Naive thymus-derived CD4-positive, alpha-beta T cell (primary cell): ENCODE results near the gene GNAS. TPM values are rescaled to one million over a fixed set of nuclear protein-coding genes. Genes with fewer than 3 reads are reported as not detected.
A peak's percentile ranks its signal among the peaks of the same experiment; 100 is the strongest.

Experiments used
- ATAC-seq: fragments of 150-1000 bp; cut with Tn5 transposase; 2 replicates; pipeline ENCODE4 v1.10.0; 2021; ENCODE audit warnings: mild to moderate bottlenecking, moderate library complexity
- CTCF ChIA-PET: fragments of 350-600 bp; sonication (Branson Sonifier 250); formaldehyde crosslinking; loops from one replicate; lab custom pipeline; 2021; ENCODE audit warnings: antibody characterized with exemption; lab: Charles Lee
- POLR2A ChIA-PET: fragments of 350-600 bp; sonication (Branson Sonifier 250); formaldehyde crosslinking; loops from one replicate; lab custom pipeline; 2021; ENCODE audit warnings: antibody characterized with exemption, inconsistent platforms; lab: Charles Lee
- DNase-seq, 9 donors: peaks; one replicate each; pipeline versions ENCODE4 v3.0.0 to v3.0.0-alpha.2; 2020 to 2022; ENCODE audit warnings: mixed read lengths in 1 of 9
- H3K27ac ChIP-seq: one replicate; pipeline ENCODE4 v1.7.0; 2013; ENCODE audit warnings: mild to moderate bottlenecking, low read depth, low read length, moderate library complexity
- H3K27me3 ChIP-seq, 2 donors: one replicate each; pipeline ENCODE4 v1.7.0; 2013; ENCODE audit warnings: low read length in 2 of 2, mild to moderate bottlenecking in 2 of 2, moderate library complexity in 2 of 2; ENCODE audit not compliant: control insufficient read depth in 2 of 2, insufficient read depth in 2 of 2
- H3K36me3 ChIP-seq, 3 experiments: 1 replicate in 2 of 3; 2 replicates in 1 of 3; pipeline ENCODE4 v1.7.0; 2013; ENCODE audit warnings: low read length in 3 of 3, mild to moderate bottlenecking in 3 of 3, moderate library complexity in 1 of 3; ENCODE audit not compliant: insufficient read depth in 3 of 3, control insufficient read depth in 2 of 3
- H3K4me1 ChIP-seq, 2 donors: one replicate each; pipeline ENCODE4 v1.7.0; 2013; ENCODE audit warnings: low read length in 2 of 2, mild to moderate bottlenecking in 2 of 2, moderate library complexity in 1 of 2; ENCODE audit not compliant: control insufficient read depth in 2 of 2, insufficient read depth in 2 of 2
- H3K4me3 ChIP-seq: 2 replicates; pipeline ENCODE4 v1.7.0; 2013; ENCODE audit warnings: mild to moderate bottlenecking, low read length
- H3K9me3 ChIP-seq, 3 experiments: 1 replicate in 2 of 3; 2 replicates in 1 of 3; pipeline ENCODE4 v1.7.0; 2013; ENCODE audit warnings: low read length in 3 of 3; ENCODE audit not compliant: control insufficient read depth in 2 of 3
- H3K27ac Mint-ChIP-seq, 9 donors: one replicate each; pipeline ENCODE4 v1.8.0; 2020 to 2022; ENCODE audit warnings: mixed read lengths in 9 of 9, mild to moderate bottlenecking in 8 of 9, moderate library complexity in 5 of 9, inconsistent platforms in 2 of 9
- H3K27me3 Mint-ChIP-seq, 5 donors: one replicate each; pipeline ENCODE4 v1.8.0; 2021 to 2022; ENCODE audit warnings: mixed read lengths in 5 of 5, mild to moderate bottlenecking in 1 of 5
- H3K36me3 Mint-ChIP-seq, 5 donors: one replicate each; pipeline ENCODE4 v1.8.0; 2020 to 2022; ENCODE audit warnings: mixed read lengths in 5 of 5, mild to moderate bottlenecking in 3 of 5, inconsistent platforms in 1 of 5
- H3K4me1 Mint-ChIP-seq, 7 donors: one replicate each; pipeline ENCODE4 v1.8.0; 2020 to 2022; ENCODE audit warnings: mixed read lengths in 7 of 7, mild to moderate bottlenecking in 3 of 7, inconsistent platforms in 1 of 7
- H3K4me3 Mint-ChIP-seq, 10 donors: one replicate each; pipeline ENCODE4 v1.8.0; 2020 to 2022; ENCODE audit warnings: mild to moderate bottlenecking in 10 of 10, mixed read lengths in 10 of 10, moderate library complexity in 6 of 10, inconsistent platforms in 2 of 10
- H3K9me3 Mint-ChIP-seq, 11 donors: one replicate each; pipeline ENCODE4 v1.8.0; 2020 to 2022; ENCODE audit warnings: mixed read lengths in 11 of 11, mild to moderate bottlenecking in 4 of 11, inconsistent platforms in 1 of 11, moderate library complexity in 1 of 11
- intact Hi-C, 2 donors: fragments of 100-400 bp; cut with micrococcal nuclease; formaldehyde crosslinking; loops; one replicate each; pipeline ENCODE4 v1.15.1; 2023
- polyA plus RNA-seq, 2 donors: library from polyadenylated mRNA; unstranded; fragments of 300-500 nt; fragmentation: Illumina TruSeq; gene quantifications; one replicate each; pipeline ENCODE4 v1.2.3, GENCODE V29; 2021
- total RNA-seq, 6 experiments: library from RNA in 5 of 6; stranded (reverse) in 5 of 6; gene quantifications; 1 replicate in 5 of 6; 2 replicates in 1 of 6; pipeline ENCODE4 v1.2.3 and lab custom pipeline; 2021 to 2026

GNAS gene
- total RNA-seq (100 to 1,000 TPM; 694 to 907 (median 775) TPM), polyA plus RNA-seq (100 to 1,000 TPM; 147 to 221 TPM), total RNA-seq (lab: John Stamatoyannopoulos, UW) (854 reads per million, percentile 99 among the genes with 10 or more reads in this experiment)

- H3K27me3 ChIP-seq = peaks cover 0 to 10% of the 10 kb centered on the region in 2 donors
- H3K27me3 Mint-ChIP-seq = peaks cover 31 to 73% (median 44%) of the 10 kb centered on the region in 5 donors
- ATAC-seq = peak; percentile 56
- ChIA-PET CTCF (interaction anchor here (0.7 to 2.3 kb wide), 2 partner anchors 202 to 206 kb away, joined by 3 to 11 read pairs; partner anchors contain the start of gene STX16), POLR2A (interaction anchor here (2.1 kb wide), 1 partner anchor 37 kb away, joined by 6 read pairs; no protein-coding TSS in a partner anchor)
- H3K36me3 Mint-ChIP-seq = peaks cover 0 to 4% (median 0%) of the 10 kb centered on the region in 5 donors
- intact Hi-C loops = loop anchor here (1.0 to 5.0 kb wide), 5 partner anchors 38 to 616 kb away; partner anchors contain the start of genes RAB22A (in 1 of the 2) and STX16 (in 1 of the 2)
- peaks cover 0 to 1% (median 0%) of the 10 kb centered on the region in 11 donors for H3K9me3 Mint-ChIP-seq
- peak within 1 kb of the TSS; percentile 61 for H3K4me3 ChIP-seq
- no peak within 1 kb of the TSS for H3K27ac ChIP-seq
- peak in 7 of 9 donors; percentile 36 to 62 (median 43) for DNase-seq
- H3K36me3 ChIP-seq = no peaks in the 10 kb centered on the region
- H3K4me3 Mint-ChIP-seq = peak within 1 kb of the TSS; percentile 83 to 95 (median 92)
- peak within 1 kb of the TSS in 2 of 9 donors; percentile 43 to 63 for H3K27ac Mint-ChIP-seq
- peaks cover 11 to 34% (median 27%) of the 10 kb centered on the region in 7 donors for H3K4me1 Mint-ChIP-seq
- no peaks in the 10 kb centered on the region for H3K9me3 ChIP-seq
- H3K4me1 ChIP-seq = no peaks in the 10 kb centered on the region
Measured at GRCh38 chr20:58852543-58853271, at the start of gene GNAS. TSS of gene GNAS (plus strand) at chr20:58852716.

DNA sequence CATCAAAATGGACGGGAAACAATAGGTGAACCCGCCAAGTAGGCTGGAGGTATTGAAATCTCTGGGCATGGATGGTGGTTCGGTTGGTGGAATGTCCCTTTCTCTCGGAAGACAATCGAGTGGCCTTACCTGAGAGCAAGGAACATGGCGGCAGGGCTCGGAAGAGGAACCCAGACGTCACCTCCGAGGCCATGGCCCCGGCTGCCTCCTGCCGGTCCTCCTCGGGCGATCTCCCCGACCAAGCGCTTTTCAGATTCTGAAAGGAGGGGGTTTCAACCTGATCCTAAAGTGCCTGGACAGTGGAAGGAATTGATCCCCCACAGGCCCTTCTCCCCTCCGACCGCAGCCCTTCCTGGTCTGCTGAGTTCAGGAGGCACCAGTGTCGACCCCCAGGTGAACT lies 49.0 kb upstream of the GNAS start:
- Mint-ChIP-seq H3K36me3 (no peaks in the 10 kb centered on the region), H3K4me1 (no peaks in the 10 kb centered on the region), H3K9me3 (peaks cover 0 to 2% (median 0%) of the 10 kb centered on the region in 11 donors), H3K27me3 (peaks cover 4 to 27% (median 19%) of the 10 kb centered on the region in 5 donors), H3K4me3 (no peak overlapping the region), H3K27ac (no peak overlapping the region)
- Histone ChIP-seq H3K27me3 (no peaks in the 10 kb centered on the region), H3K9me3 (no peaks in the 10 kb centered on the region), H3K4me3 (no peak overlapping the region), H3K36me3 (no peaks in the 10 kb centered on the region), H3K27ac (no peak overlapping the region), H3K4me1 (no peaks in the 10 kb centered on the region)
- ChIA-PET POLR2A (no interaction called here), CTCF (no interaction called here)
- intact Hi-C loops = no loop called here
- DNase-seq (no peak), ATAC-seq (no peak)

GRCh38 chr20:58807801-58808200 lies 44.7 kb upstream of the GNAS start:
- H3K36me3 ChIP-seq = no peaks in the 10 kb centered on the region
- intact Hi-C loops = no loop called here
- H3K27ac ChIP-seq = no peak overlapping the region
- ATAC-seq (no peak), DNase-seq (no peak)
- no peaks in the 10 kb centered on the region for H3K4me1 ChIP-seq
- Mint-ChIP-seq H3K27me3 (peaks cover 4 to 34% (median 17%) of the 10 kb centered on the region in 5 donors), H3K27ac (no peak overlapping the region), H3K9me3 (peaks cover 0 to 2% (median 0%) of the 10 kb centered on the region in 11 donors), H3K4me3 (no peak overlapping the region), H3K36me3 (no peaks in the 10 kb centered on the region), H3K4me1 (no peaks in the 10 kb centered on the region)
- POLR2A ChIA-PET = no interaction called here
- H3K27me3 ChIP-seq = no peaks in the 10 kb centered on the region
- CTCF ChIA-PET = no interaction called here
- no peak overlapping the region for H3K4me3 ChIP-seq
- H3K9me3 ChIP-seq = no peaks in the 10 kb centered on the region

GRCh38 chr20:58808271-58809046 lies 44.1 kb upstream of the GNAS start:
- Histone ChIP-seq H3K4me3 (no peak overlapping the region), H3K27ac (no peak overlapping the region), H3K9me3 (no peaks in the 10 kb centered on the region), H3K4me1 (no peaks in the 10 kb centered on the region), H3K36me3 (no peaks in the 10 kb centered on the region), H3K27me3 (no peaks in the 10 kb centered on the region)
- intact Hi-C loops = no loop called here
- Mint-ChIP-seq H3K4me3 (no peak overlapping the region), H3K36me3 (no peaks in the 10 kb centered on the region), H3K4me1 (no peaks in the 10 kb centered on the region), H3K9me3 (peaks cover 0 to 2% (median 0%) of the 10 kb centered on the region in 11 donors), H3K27me3 (peaks cover 4 to 35% (median 19%) of the 10 kb centered on the region in 5 donors), H3K27ac (no peak overlapping the region)
- ChIA-PET POLR2A (no interaction called here), CTCF (no interaction called here)
- no peak for ATAC-seq
- DNase-seq = no peak

DNA sequence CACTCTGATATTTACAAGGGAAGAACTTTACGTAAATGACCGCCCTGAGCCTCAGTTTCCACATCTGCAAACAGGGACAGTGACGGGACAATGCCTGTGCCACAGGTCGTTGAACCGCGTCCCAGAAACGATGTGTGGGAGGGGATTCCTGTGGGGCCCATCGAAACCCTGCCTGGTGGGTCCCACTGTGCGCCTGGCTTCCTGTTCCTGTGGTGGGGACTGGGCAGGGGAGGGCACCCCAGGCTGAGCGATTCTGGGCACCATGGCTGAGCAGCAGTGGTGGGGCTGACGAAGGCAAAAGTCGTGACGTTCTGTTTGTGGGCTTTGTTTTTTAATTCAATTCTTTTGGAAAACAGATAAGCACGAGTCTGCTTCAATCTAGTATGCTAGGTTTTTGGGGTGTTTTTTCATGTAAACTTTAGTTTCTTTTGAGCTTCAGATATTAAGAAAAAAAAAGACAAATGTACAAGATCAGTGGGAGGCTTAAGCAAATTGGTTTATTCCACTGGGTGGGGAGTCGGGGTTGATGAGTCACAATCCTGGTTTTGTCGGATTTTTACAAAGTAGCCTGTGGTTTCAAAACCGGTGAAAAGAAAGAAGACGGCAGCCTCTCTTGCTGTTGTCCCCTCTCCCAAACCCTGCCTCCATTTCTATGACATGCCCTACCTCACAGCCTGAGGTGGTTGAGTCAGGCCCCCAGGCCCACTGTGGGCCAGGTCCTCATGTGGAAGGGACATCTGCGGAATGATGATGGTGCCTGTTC lies 42.2 kb upstream of the GNAS start:
- ChIA-PET POLR2A (no interaction called here), CTCF (no interaction called here)
- H3K4me1 ChIP-seq = no peaks in the 10 kb centered on the region
- Mint-ChIP-seq H3K27me3 (peaks cover 0 to 34% (median 15%) of the 10 kb centered on the region in 5 donors), H3K36me3 (no peaks in the 10 kb centered on the region), H3K4me3 (no peak overlapping the region), H3K9me3 (peaks cover 0 to 2% (median 0%) of the 10 kb centered on the region in 11 donors), H3K27ac (no peak overlapping the region), H3K4me1 (no peaks in the 10 kb centered on the region)
- DNase-seq (no peak), ATAC-seq (no peak)
- no peak overlapping the region for H3K4me3 ChIP-seq
- no peaks in the 10 kb centered on the region for H3K27me3 ChIP-seq
- no peaks in the 10 kb centered on the region for H3K9me3 ChIP-seq
- H3K27ac ChIP-seq = no peak overlapping the region
- intact Hi-C loops = no loop called here
- H3K36me3 ChIP-seq = no peaks in the 10 kb centered on the region

- POLR2A ChIA-PET = no interaction called here
- intact Hi-C loops = no loop called here
Measured at GRCh38 chr20:58810879-58811250, 41.7 kb upstream of the GNAS start.

More at GRCh38 chr20:58810879-58811250, 41.7 kb upstream of the GNAS start:
- ATAC-seq = no peak
- Mint-ChIP-seq H3K4me1 (peaks cover 0 to 2% (median 0%) of the 10 kb centered on the region in 7 donors), H3K9me3 (peaks cover 0 to 2% (median 0%) of the 10 kb centered on the region in 11 donors), H3K27ac (no peak overlapping the region), H3K27me3 (peaks cover 0 to 37% (median 19%) of the 10 kb centered on the region in 5 donors), H3K4me3 (no peak overlapping the region), H3K36me3 (no peaks in the 10 kb centered on the region)
- Histone ChIP-seq H3K9me3 (no peaks in the 10 kb centered on the region), H3K36me3 (no peaks in the 10 kb centered on the region), H3K27me3 (no peaks in the 10 kb centered on the region), H3K27ac (no peak overlapping the region), H3K4me1 (no peaks in the 10 kb centered on the region), H3K4me3 (no peak overlapping the region)
- DNase-seq = no peak
- CTCF ChIA-PET = no interaction called here
